Peyer's patch (tissue), 4 donors: ENCODE results near the gene RASAL2. TPM values are rescaled to one million over a fixed set of nuclear protein-coding genes. Genes with fewer than 3 reads are reported as not detected.

ENCODE experiments used
- DNase-seq, 3 donors: peaks; one replicate each; pipeline ENCODE4 v3.0.0-alpha.2; 2017 to 2019
- H3K27ac ChIP-seq, 4 donors: fragments of 200-600 bp; sonication (generic); one replicate each; pipeline ENCODE4 v1.5.1; 2016 to 2019
- H3K27me3 ChIP-seq, 2 donors: fragments of 200-600 bp; sonication (generic); one replicate each; pipeline ENCODE4 v1.5.1; 2019
- H3K36me3 ChIP-seq, 3 donors: fragments of 200-600 bp; sonication (generic); one replicate each; pipeline ENCODE4 v1.5.1; 2016 to 2019
- H3K4me1 ChIP-seq, 4 donors: fragments of 200-600 bp; sonication (generic); one replicate each; pipeline ENCODE4 v1.5.1; 2016 to 2019
- H3K4me3 ChIP-seq, 4 donors: fragments of 200-600 bp; sonication (generic); 1 replicate in 3 of 4; 2 replicates in 1 of 4; pipeline ENCODE4 v1.5.1; 2016 to 2019; ENCODE audit warnings: mild to moderate bottlenecking in 1 of 4
- H3K9me3 ChIP-seq, 4 donors: fragments of 200-600 bp; sonication (generic); one replicate each; pipeline ENCODE4 v1.5.1; 2016 to 2019; ENCODE audit warnings: mild to moderate bottlenecking in 1 of 4
- CTCF ChIP-seq, 6 experiments: fragments of 450-650 bp in 4 of 6; fragments of 200-600 bp in 2 of 6; sonication (generic) in 1 of 6; IDR thresholded peaks; one replicate each; pipeline ENCODE4 v1.5.1; 2017 to 2019; ENCODE audit warnings: antibody characterized with exemption in 6 of 6, mild to moderate bottlenecking in 3 of 6, moderate library complexity in 1 of 6
- POLR2A ChIP-seq, 2 donors: fragments of 450-650 bp; IDR thresholded peaks; one replicate each; pipeline ENCODE4 v1.5.1; 2017; ENCODE audit warnings: antibody characterized with exemption in 2 of 2, mild to moderate bottlenecking in 2 of 2, moderate library complexity in 2 of 2
- total RNA-seq, 4 donors: library from RNA; depleted of rRNA; stranded (reverse); fragments of >200 nt; gene quantifications; one replicate each; pipeline ENCODE4 v1.1.0, GENCODE V29; 2016

The RASAL2 gene
- total RNA-seq, 4 donors from 2014 or later = 10.2 to 35.5 (median 20.0) TPM

GRCh38 chr1:178399177-178399728 lies 305.3 kb downstream of the RASAL2 start:
- H3K9me3 ChIP-seq = no peaks in the 10 kb centered on the region
- H3K27me3 ChIP-seq = no peaks in the 10 kb centered on the region
- no peaks in the 10 kb centered on the region for H3K36me3 ChIP-seq
- no peak overlapping the region for H3K4me3 ChIP-seq
- no peaks in the 10 kb centered on the region for H3K4me1 ChIP-seq
- TF ChIP-seq CTCF (IDR thresholded peaks at IDR 0.05) = no peak
- TF ChIP-seq POLR2A (IDR thresholded peaks at IDR 0.05) = no peak
- H3K27ac ChIP-seq = no peak overlapping the region
- DNase-seq = no peak

- no peak overlapping the region for H3K27ac ChIP-seq
- no peak overlapping the region for H3K4me3 ChIP-seq
- H3K9me3 ChIP-seq = no peaks in the 10 kb centered on the region
- no peaks in the 10 kb centered on the region for H3K27me3 ChIP-seq
- H3K4me1 ChIP-seq = no peaks in the 10 kb centered on the region
- H3K36me3 ChIP-seq = no peaks in the 10 kb centered on the region
- no peak for TF ChIP-seq CTCF (IDR thresholded peaks at IDR 0.05)
- no peak for TF ChIP-seq POLR2A (IDR thresholded peaks at IDR 0.05)
- DNase-seq = no peak
These were observed 311.2 kb downstream of the RASAL2 start for GRCh38 chr1:178405137-178405536.

- Histone ChIP-seq H3K4me3 (no peak overlapping the region), H3K27ac (no peak overlapping the region), H3K27me3 (no peaks in the 10 kb centered on the region), H3K4me1 (no peaks in the 10 kb centered on the region), H3K36me3 (no peaks in the 10 kb centered on the region), H3K9me3 (no peaks in the 10 kb centered on the region)
- no peak for DNase-seq
- no peak for TF ChIP-seq POLR2A (IDR thresholded peaks at IDR 0.05)
These were observed 313.3 kb downstream of the RASAL2 start for GRCh38 chr1:178407215-178407614.

GRCh38 chr1:178407655-178408054 lies 313.8 kb downstream of the RASAL2 start:
- Histone ChIP-seq H3K4me3 (no peak overlapping the region), H3K4me1 (no peaks in the 10 kb centered on the region), H3K27ac (no peak overlapping the region), H3K36me3 (no peaks in the 10 kb centered on the region), H3K27me3 (no peaks in the 10 kb centered on the region), H3K9me3 (no peaks in the 10 kb centered on the region)
- DNase-seq = no peak
- TF ChIP-seq POLR2A (IDR thresholded peaks at IDR 0.05) (no peak), CTCF (IDR thresholded peaks at IDR 0.05) (no peak)

GRCh38 chr1:178408871-178409270 lies 315.0 kb downstream of the RASAL2 start:
- Histone ChIP-seq H3K4me3 (no peak overlapping the region), H3K27me3 (no peaks in the 10 kb centered on the region), H3K4me1 (no peaks in the 10 kb centered on the region), H3K27ac (no peak overlapping the region), H3K36me3 (no peaks in the 10 kb centered on the region), H3K9me3 (no peaks in the 10 kb centered on the region)
- TF ChIP-seq CTCF (IDR thresholded peaks at IDR 0.05) (no peak), POLR2A (IDR thresholded peaks at IDR 0.05) (no peak)
- no peak for DNase-seq

- Histone ChIP-seq H3K9me3 (no peaks in the 10 kb centered on the region), H3K27ac (no peak overlapping the region), H3K36me3 (no peaks in the 10 kb centered on the region), H3K27me3 (no peaks in the 10 kb centered on the region), H3K4me3 (no peak overlapping the region), H3K4me1 (no peaks in the 10 kb centered on the region)
- DNase-seq = no peak
- TF ChIP-seq POLR2A (IDR thresholded peaks at IDR 0.05) (no peak), CTCF (IDR thresholded peaks at IDR 0.05) (no peak)
These were observed 315.6 kb downstream of the RASAL2 start for GRCh38 chr1:178409541-178409940.
